ENCODE data around the gene CRHR1.

The CRHR1 gene

GRCh38 chr17:45761957-45762565 is 22.1 kb upstream of the CRHR1 start:
- DNase-seq (no peak), ATAC-seq (ENCODE audit: insufficient read depth, low read depth) (no peak)
- peaks cover 14% of the 10 kb centered on the region for H3K27me3 ChIP-seq (ENCODE audit: insufficient read depth, low read length, poor library complexity)
- no peaks in the 10 kb centered on the region for H3K4me1 ChIP-seq (ENCODE audit: insufficient read depth, low read length)
- H2AFZ ChIP-seq (ENCODE audit: low read depth, low read length) = no peak overlapping the region
- peaks cover 2% of the 10 kb centered on the region; the same call in 1 of the 2 replicates for H4K20me1 ChIP-seq (ENCODE audit: insufficient read depth, low read length)
- H3K27ac ChIP-seq (ENCODE audit: low read length) = no peak overlapping the region
- H3K4me2 ChIP-seq (ENCODE audit: insufficient read depth, low read length) = no peak overlapping the region
- no peaks in the 10 kb centered on the region for H3K36me3 ChIP-seq (ENCODE audit: insufficient read depth, low read length)
- no peaks in the 10 kb centered on the region for H3K79me2 ChIP-seq (ENCODE audit: insufficient read depth, low read length)
- no peak for TF ChIP-seq EZH2 (IDR thresholded peaks at IDR 0.05; ENCODE audit: borderline replicate concordance, low read depth, low read length, severe bottlenecking)
- TF ChIP-seq, protein P1, sequence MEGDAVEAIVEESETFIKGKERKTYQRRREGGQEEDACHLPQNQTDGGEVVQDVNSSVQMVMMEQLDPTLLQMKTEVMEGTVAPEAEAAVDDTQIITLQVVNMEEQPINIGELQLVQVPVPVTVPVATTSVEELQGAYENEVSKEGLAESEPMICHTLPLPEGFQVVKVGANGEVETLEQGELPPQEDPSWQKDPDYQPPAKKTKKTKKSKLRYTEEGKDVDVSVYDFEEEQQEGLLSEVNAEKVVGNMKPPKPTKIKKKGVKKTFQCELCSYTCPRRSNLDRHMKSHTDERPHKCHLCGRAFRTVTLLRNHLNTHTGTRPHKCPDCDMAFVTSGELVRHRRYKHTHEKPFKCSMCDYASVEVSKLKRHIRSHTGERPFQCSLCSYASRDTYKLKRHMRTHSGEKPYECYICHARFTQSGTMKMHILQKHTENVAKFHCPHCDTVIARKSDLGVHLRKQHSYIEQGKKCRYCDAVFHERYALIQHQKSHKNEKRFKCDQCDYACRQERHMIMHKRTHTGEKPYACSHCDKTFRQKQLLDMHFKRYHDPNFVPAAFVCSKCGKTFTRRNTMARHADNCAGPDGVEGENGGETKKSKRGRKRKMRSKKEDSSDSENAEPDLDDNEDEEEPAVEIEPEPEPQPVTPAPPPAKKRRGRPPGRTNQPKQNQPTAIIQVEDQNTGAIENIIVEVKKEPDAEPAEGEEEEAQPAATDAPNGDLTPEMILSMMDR (IDR thresholded peaks at IDR 0.05; ENCODE audit: borderline replicate concordance, extremely low read depth, low read length, poor library complexity, severe bottlenecking) = no peak
- no peak overlapping the region for H3K9ac ChIP-seq (ENCODE audit: low read depth, low read length)
- H3K9me3 ChIP-seq (ENCODE audit: insufficient read depth, low read length, severe bottlenecking) = no peaks in the 10 kb centered on the region
- no peak overlapping the region for H3K4me3 ChIP-seq (ENCODE audit: low read depth in 1 of 2, low read length in 2 of 2)

GRCh38 chr17:45763182-45763581 is 20.9 kb upstream of the CRHR1 start:
- H2AFZ ChIP-seq (ENCODE audit: low read depth, low read length) = no peak overlapping the region
- H3K9ac ChIP-seq (ENCODE audit: low read depth, low read length) = no peak overlapping the region
- peaks cover 14% of the 10 kb centered on the region for H3K27me3 ChIP-seq (ENCODE audit: insufficient read depth, low read length, poor library complexity)
- ATAC-seq (ENCODE audit: insufficient read depth, low read depth) = no peak
- no peak for TF ChIP-seq EZH2 (IDR thresholded peaks at IDR 0.05; ENCODE audit: borderline replicate concordance, low read depth, low read length, severe bottlenecking)
- TF ChIP-seq, protein P1 (IDR thresholded peaks at IDR 0.05; ENCODE audit: borderline replicate concordance, extremely low read depth, low read length, poor library complexity, severe bottlenecking) = no peak
- no peaks in the 10 kb centered on the region for H3K9me3 ChIP-seq (ENCODE audit: insufficient read depth, low read length, severe bottlenecking)
- H3K4me1 ChIP-seq (ENCODE audit: insufficient read depth, low read length) = no peaks in the 10 kb centered on the region
- no peaks in the 10 kb centered on the region for H3K79me2 ChIP-seq (ENCODE audit: insufficient read depth, low read length)
- no peak overlapping the region for H3K27ac ChIP-seq (ENCODE audit: low read length)
- no peaks in the 10 kb centered on the region for H3K36me3 ChIP-seq (ENCODE audit: insufficient read depth, low read length)
- H3K4me2 ChIP-seq (ENCODE audit: insufficient read depth, low read length) = no peak overlapping the region
- H3K4me3 ChIP-seq (ENCODE audit: low read depth in 1 of 2, low read length in 2 of 2) = no peak overlapping the region
- H4K20me1 ChIP-seq (ENCODE audit: insufficient read depth, low read length) = peaks cover 2% of the 10 kb centered on the region; the same call in 1 of the 2 replicates
- no peak for DNase-seq

GRCh38 chr17:45764479-45764878 is 19.6 kb upstream of the CRHR1 start:
- no peak for DNase-seq
- Histone ChIP-seq H3K36me3 (ENCODE audit: insufficient read depth, low read length) (no peaks in the 10 kb centered on the region), H3K9ac (ENCODE audit: low read depth, low read length) (no peak overlapping the region), H3K4me2 (ENCODE audit: insufficient read depth, low read length) (no peak overlapping the region), H3K4me3 (ENCODE audit: low read depth in 1 of 2, low read length in 2 of 2) (no peak overlapping the region), H4K20me1 (ENCODE audit: insufficient read depth, low read length) (peaks cover 2% of the 10 kb centered on the region), H3K27me3 (ENCODE audit: insufficient read depth, low read length, poor library complexity) (peaks cover 18% of the 10 kb centered on the region), H3K27ac (ENCODE audit: low read length) (no peak overlapping the region), H2AFZ (ENCODE audit: low read depth, low read length) (no peak overlapping the region), H3K79me2 (ENCODE audit: insufficient read depth, low read length) (no peaks in the 10 kb centered on the region), H3K4me1 (ENCODE audit: insufficient read depth, low read length) (no peaks in the 10 kb centered on the region), H3K9me3 (ENCODE audit: insufficient read depth, low read length, severe bottlenecking) (no peaks in the 10 kb centered on the region)
- ATAC-seq (ENCODE audit: insufficient read depth, low read depth) = no peak
- TF ChIP-seq, protein P1 (IDR thresholded peaks at IDR 0.05; ENCODE audit: borderline replicate concordance, extremely low read depth, low read length, poor library complexity, severe bottlenecking) = no peak
- TF ChIP-seq EZH2 (IDR thresholded peaks at IDR 0.05; ENCODE audit: borderline replicate concordance, low read depth, low read length, severe bottlenecking) = no peak
